K562 (cell line): ENCODE results near the gene RNU6-1. TPM values are rescaled to one million over a fixed set of nuclear protein-coding genes. Genes with fewer than 3 reads are reported as not detected.

Source experiments
- ATAC-seq: fragments of 200-7000 bp; cut with Tn5 transposase; 3 replicates; pipeline ENCODE4 v1.9.1; 2020; ENCODE audit warnings: moderate library complexity
- BruUV-seq: library from RNA; stranded (reverse); fragments of 400-500 nt; replicated peaks from 2 replicates; lab custom pipeline; 2021; lab: Mats Ljungman, UMichigan
- CTCF ChIA-PET: fragments of 300-600 bp; formaldehyde crosslinking; extraction: SDS; loops from one replicate; lab custom pipeline; 2021; ENCODE audit warnings: low intra/inter-chr PET ratio; lab: Yijun Ruan, JAX
- POLR2A ChIA-PET: fragments of 300-600, 350-650 bp; sonication (Branson Sonifier 250); formaldehyde crosslinking; extraction: SDS; loops from one replicate; lab custom pipeline; 2021; ENCODE audit warnings: antibody characterized with exemption, inconsistent platforms; lab: Yijun Ruan, JAX
- DNase-seq, 4 experiments: peaks; one replicate each; pipeline versions ENCODE4 v3.0.0 to v3.0.0-alpha.2; 2011 to 2018; ENCODE audit warnings: low spot score in 3 of 4, mixed read lengths in 3 of 4; ENCODE audit errors: extremely low read depth in 1 of 4
- FAIRE-seq: peaks from 2 replicates; lab custom pipeline; 2011; peaks lifted over from hg19 to GRCh38; lab: Jason Lieb, UNC
- H2AFZ ChIP-seq: 2 replicates; pipeline ENCODE4 v1.6.0; 2011; ENCODE audit warnings: low read depth, low read length, control low read depth, inconsistent platforms
- H3K27ac ChIP-seq: fragments of 200-600 bp; 3 replicates; pipeline ENCODE4 v1.8.0; 2011; ENCODE audit warnings: low read depth, mild to moderate bottlenecking, control low read depth, inconsistent platforms, low read length, moderate library complexity, mixed read lengths; ENCODE audit errors: extremely low read depth
- H3K27me3 ChIP-seq, 2 experiments: fragments of 300-600 bp in 1 of 2; 2 replicates in 1 of 2; 3 replicates in 1 of 2; pipeline versions ENCODE4 v1.6.0 to v1.8.0; 2011; ENCODE audit warnings: inconsistent platforms in 2 of 2, low read length in 2 of 2, mild to moderate bottlenecking in 1 of 2, mixed read lengths in 1 of 2, moderate library complexity in 1 of 2; ENCODE audit not compliant: control insufficient read depth in 2 of 2, insufficient read depth in 2 of 2
- H3K36me3 ChIP-seq: fragments of 300-600 bp; 3 replicates; pipeline ENCODE4 v1.8.0; 2011; ENCODE audit warnings: mild to moderate bottlenecking, low read length, inconsistent platforms; ENCODE audit not compliant: control insufficient read depth, insufficient read depth
- H3K4me1 ChIP-seq, 2 experiments: fragments of 200-600 bp in 1 of 2; replicated peaks in 1 of 2; 2 replicates in 1 of 2; 3 replicates in 1 of 2; pipeline versions ENCODE4 v1.5.1 to v1.8.0; 2011; ENCODE audit warnings: inconsistent platforms in 2 of 2, low read length in 2 of 2, mild to moderate bottlenecking in 1 of 2, mixed read lengths in 1 of 2, moderate library complexity in 1 of 2; ENCODE audit not compliant: control insufficient read depth in 2 of 2, insufficient read depth in 2 of 2
- H3K4me2 ChIP-seq: 2 replicates; pipeline ENCODE4 v1.6.1; 2011; ENCODE audit warnings: low read length, control low read depth, inconsistent platforms, mixed read lengths; ENCODE audit not compliant: insufficient read depth
- H3K4me3 ChIP-seq: fragments of 200-600 bp; sonication (generic), shearing (Covaris generic); 2 replicates; pipeline ENCODE4 v1.5.1; 2016; ENCODE audit warnings: control low read depth, inconsistent platforms
- H3K79me2 ChIP-seq: fragments of 200-600 bp; 3 replicates; pipeline ENCODE4 v1.8.0; 2011; ENCODE audit warnings: low read length, inconsistent platforms; ENCODE audit not compliant: control insufficient read depth, insufficient read depth
- H3K9ac ChIP-seq, 2 experiments: 2 replicates each; pipeline versions ENCODE4 v1.6.0 to v1.6.1; 2011; ENCODE audit warnings: low read depth in 2 of 2, low read length in 2 of 2, control low read depth in 1 of 2, inconsistent platforms in 1 of 2, mild to moderate bottlenecking in 1 of 2, mixed read lengths in 1 of 2; ENCODE audit not compliant: insufficient read depth in 1 of 2
- H3K9me1 ChIP-seq: one replicate; pipeline ENCODE4 v1.6.0; 2011; ENCODE audit warnings: inconsistent platforms, mild to moderate bottlenecking, low read length, moderate library complexity; ENCODE audit not compliant: control insufficient read depth, insufficient read depth
- H3K9me3 ChIP-seq: replicated peaks from 2 replicates; pipeline ENCODE4 v1.5.1; 2011; ENCODE audit warnings: low read depth, low read length, inconsistent platforms; ENCODE audit not compliant: control insufficient read depth, insufficient read depth
- H4K20me1 ChIP-seq: replicated peaks from 2 replicates; pipeline ENCODE4 v1.6.1; 2011; ENCODE audit warnings: low read length, inconsistent platforms, mixed read lengths; ENCODE audit not compliant: control insufficient read depth, insufficient read depth
- CBX5 ChIP-seq: IDR thresholded peaks from 2 replicates; pipeline ENCODE4 v1.6.1; 2014; ENCODE audit warnings: low read depth, borderline replicate concordance
- FOXJ2 ChIP-seq: fragments of 200-800 bp; sonication (Bioruptor generic); IDR thresholded peaks from 2 replicates; pipeline ENCODE4 v1.6.1; 2016; ENCODE audit warnings: missing genetic modification characterization, missing compliant biosample characterization
- FOXP4 ChIP-seq: sonication (generic); formaldehyde crosslinking; IDR thresholded peaks from 2 replicates; pipeline ENCODE4 v1.8.0; 2022; ENCODE audit warnings: mild to moderate bottlenecking, missing genetic modification reagents, borderline replicate concordance
- IRF2 ChIP-seq: sonication (generic); formaldehyde crosslinking; IDR thresholded peaks from 2 replicates; pipeline ENCODE4 v1.8.1; 2022; ENCODE audit warnings: mild to moderate bottlenecking, missing genetic modification reagents
- KHSRP ChIP-seq: fragments of 450-650 bp; IDR thresholded peaks from 2 replicates; pipeline ENCODE4 v1.6.1; 2017
- KLF16 ChIP-seq: IDR thresholded peaks from 2 replicates; pipeline ENCODE4 v1.6.1; 2016; ENCODE audit warnings: antibody characterized with exemption
- NFE2 ChIP-seq: IDR thresholded peaks from 2 replicates; pipeline ENCODE4 v1.6.1; 2014; ENCODE audit warnings: antibody characterized with exemption, low read depth
- NFIC ChIP-seq: fragments of 450-650 bp; IDR thresholded peaks from 2 replicates; pipeline ENCODE4 v1.6.1; 2017; ENCODE audit warnings: mild to moderate bottlenecking, inconsistent platforms
- RAD51 ChIP-seq: fragments of 450-650 bp; IDR thresholded peaks from 2 replicates; pipeline ENCODE4 v1.7.1; 2016; ENCODE audit warnings: low read depth, mild to moderate bottlenecking, borderline replicate concordance
- SAFB2 ChIP-seq: fragments of 200-400 bp; formaldehyde crosslinking; IDR thresholded peaks from 2 replicates; pipeline ENCODE4 v1.6.1; 2018; ENCODE audit warnings: borderline replicate concordance, low read length, low read depth, moderate library complexity; ENCODE audit not compliant: severe bottlenecking
- ZFX ChIP-seq: sonication (generic); formaldehyde crosslinking; IDR thresholded peaks from 2 replicates; pipeline ENCODE4 v1.8.0; 2022; ENCODE audit warnings: mild to moderate bottlenecking, missing genetic modification reagents, moderate library complexity
- ZKSCAN1 ChIP-seq: fragments of 150-350 bp; IDR thresholded peaks from 2 replicates; pipeline ENCODE4 v1.6.1; 2016; ENCODE audit warnings: low read depth, low read length
- ZNF280B ChIP-seq: fragments of 250-450 bp; sonication (Bioruptor Pico); IDR thresholded peaks from 2 replicates; pipeline ENCODE4 v1.5.1; 2021; ENCODE audit warnings: mild to moderate bottlenecking
- ZNF384 ChIP-seq: IDR thresholded peaks from 2 replicates; pipeline ENCODE4 v1.6.1; 2012; ENCODE audit warnings: low read depth, low read length, improper control_type of control experiment
- ZSCAN29 ChIP-seq: fragments of 450-650 bp; IDR thresholded peaks from 2 replicates; pipeline ENCODE4 v1.6.1; 2017
- WGBS: fragments of 100-300 bp; shearing (Covaris generic); methylation state at CpG from one replicate; pipeline ENCODE4 v1.1.6; 2016; ENCODE audit warnings: low coverage, mixed read lengths; ENCODE audit not compliant: insufficient coverage; ENCODE audit errors: missing lambda C conversion rate; 5-methylcytosine and 5-hydroxymethylcytosine counted together
- in situ Hi-C: fragments of 300-500 bp; cut with MboI; formaldehyde crosslinking; loops from 4 replicates; pipeline ENCODE4 v1.15.0; 2018; ENCODE audit warnings: inconsistent platforms, mixed read lengths
- intact Hi-C: fragments of 100-400 bp; cut with micrococcal nuclease; formaldehyde crosslinking; loops from 2 replicates; pipeline ENCODE4 v1.14.2; 2022
- polyA plus RNA-seq, 8 experiments: library from polyadenylated mRNA; depleted of rRNA in 4 of 8; stranded (reverse) in 5 of 8; unstranded in 3 of 8; fragments of >200 nt; fragmentation: Nextera tagmentation in 2 of 8; fragmentation: Illumina TruSeq in 1 of 8; extraction: Ambion mirVana in 2 of 8; extraction: Trizol in 1 of 8; gene quantifications; 2 replicates each; pipeline versions ENCODE4 v1.2.1 to v1.2.3, GENCODE V29; 2011 to 2014; ENCODE audit warnings: inconsistent platforms in 1 of 8, missing spikeins in 1 of 8
- total RNA-seq, 7 experiments: library from RNA; depleted of rRNA in 6 of 7; stranded (reverse); fragments of >200 nt in 6 of 7; fragmentation: Illumina TruSeq in 2 of 7; extraction: Trizol in 2 of 7; gene quantifications; 2 replicates each; pipeline versions ENCODE4 v1.2.1 to v1.2.3, GENCODE V29; 2011 to 2021; ENCODE audit warnings: low replicate concordance in 1 of 7

RNU6-1 gene
- total and polyA plus RNA-seq, 9 of the 15 experiments (the other 6 are each of a cell fraction or from before 2014, with no cell fraction given) = not detected

- Histone ChIP-seq H3K4me3 (no peak overlapping the region), H3K9ac (peak overlapping the region in 1 of 2 experiments; percentile 81; a peak in 1 of 4 replicates), H3K4me2 (no peak overlapping the region), H3K79me2 (no peaks in the 10 kb centered on the region), H3K4me1 (peaks cover 13% of the 10 kb centered on the region in 2 experiments; a peak in 4 of 5 replicates), H3K27me3 (no peaks in the 10 kb centered on the region), H3K9me1 (no peaks in the 10 kb centered on the region), H3K36me3 (no peaks in the 10 kb centered on the region), H2AFZ (peak overlapping the region; percentile 79), H4K20me1 (no peaks in the 10 kb centered on the region)
- intact Hi-C loops (no loop called here), in situ Hi-C loops (no loop called here)
- 60% methylated on average over 1 of the region's 1 CpG for WGBS
- FAIRE-seq = no peak
- peak; percentile 79 for TF ChIP-seq NFIC
- 0 out of 2 replicates have a peak, but pooled peaks have one; percentile 23 for TF ChIP-seq RAD51
- no peak for TF ChIP-seq ZNF280B (CRISPR knock-in tag)
- TF ChIP-seq, all 486 proteins: peak for 2
- peak in 1 of 4 experiments; percentile 27 for DNase-seq
- H3K27ac ChIP-seq = no peak overlapping the region
- ATAC-seq = peak; percentile 30
- ChIA-PET CTCF (no interaction called here), POLR2A (no interaction called here)
- BruUV-seq = no TSS peak
- no peaks in the 10 kb centered on the region for H3K9me3 ChIP-seq
Observed at GRCh38 chr15:67854358-67854757, 14.5 kb upstream of the RNU6-1 start.

GRCh38 chr15:67853454-67853853 lies 13.6 kb upstream of the RNU6-1 start:
- Histone ChIP-seq H3K9ac (no peak overlapping the region), H3K27ac (no peak overlapping the region), H4K20me1 (no peaks in the 10 kb centered on the region), H3K9me3 (no peaks in the 10 kb centered on the region), H2AFZ (no peak overlapping the region), H3K4me1 (peaks cover 13% of the 10 kb centered on the region in 2 experiments; a peak in 4 of 5 replicates), H3K79me2 (no peaks in the 10 kb centered on the region), H3K36me3 (no peaks in the 10 kb centered on the region), H3K27me3 (no peaks in the 10 kb centered on the region), H3K4me2 (no peak overlapping the region), H3K9me1 (no peaks in the 10 kb centered on the region), H3K4me3 (no peak overlapping the region)
- DNase-seq = no peak
- WGBS = 90% methylated on average over 2 of the region's 3 CpGs
- CTCF ChIA-PET = no interaction called here
- FAIRE-seq = no peak
- POLR2A ChIA-PET = interaction anchor here (0.6 to 1.0 kb wide), 3 partner anchors 8 to 332 kb away, joined by 3 read pairs; no protein-coding TSS in a partner anchor
- intact Hi-C loops = no loop called here
- ATAC-seq = no peak
- in situ Hi-C loops = no loop called here
- no TSS peak for BruUV-seq
- TF ChIP-seq FOXJ2 (tag) = no peak
- no peak for TF ChIP-seq ZSCAN29
- TF ChIP-seq CBX5 = no peak
- no peak for TF ChIP-seq FOXP4 (CRISPR knock-in tag)
- no peak for TF ChIP-seq NFE2
- no peak for TF ChIP-seq ZFX (CRISPR knock-in tag)
- TF ChIP-seq ZKSCAN1 = no peak
- TF ChIP-seq IRF2 (CRISPR knock-in tag) = no peak
- no peak for TF ChIP-seq ZNF384
- no peak for TF ChIP-seq KHSRP
- no peak for TF ChIP-seq KLF16
- no peak for TF ChIP-seq SAFB2
